GM19328 (cell line): ENCODE results near the gene SLC22A3.
"Not testable (repeated sequence)": the region's sequence is repeated elsewhere in the genome, so short reads cannot be mapped to it uniquely, and the experiment has no call there.

ENCODE experiments used
- ATAC-seq: cut with Tn5 transposase; IDR thresholded peaks from one replicate; pipeline ENCODE4 v1.9.1; 2021; ENCODE audit warnings: mild to moderate bottlenecking, moderate library complexity; ENCODE audit not compliant: unreplicated experiment

SLC22A3 gene

GRCh38 chr6:160477072-160477471 lies 128.9 kb downstream of the SLC22A3 start:
- not testable (repeated sequence) for ATAC-seq

GRCh38 chr6:160477901-160478300 lies 129.7 kb downstream of the SLC22A3 start:
- no peak for ATAC-seq

GRCh38 chr6:160487116-160487515 lies 138.9 kb downstream of the SLC22A3 start:
- ATAC-seq = no peak

- ATAC-seq = no peak
Observed at GRCh38 chr6:160489091-160489490, 140.9 kb downstream of the SLC22A3 start.

GRCh38 chr6:160494576-160494975 lies 146.4 kb downstream of the SLC22A3 start:
- no peak for ATAC-seq

- ATAC-seq = no peak
Observed at GRCh38 chr6:160500639-160501038, 152.5 kb downstream of the SLC22A3 start.
